ENCODE data around the gene CENPO. TPM values are rescaled to one million over a fixed set of nuclear protein-coding genes. Genes with fewer than 3 reads are reported as not detected.

CENPO gene
- total RNA-seq, 1 donor from 2014 or later = 3.7 TPM

DNA sequence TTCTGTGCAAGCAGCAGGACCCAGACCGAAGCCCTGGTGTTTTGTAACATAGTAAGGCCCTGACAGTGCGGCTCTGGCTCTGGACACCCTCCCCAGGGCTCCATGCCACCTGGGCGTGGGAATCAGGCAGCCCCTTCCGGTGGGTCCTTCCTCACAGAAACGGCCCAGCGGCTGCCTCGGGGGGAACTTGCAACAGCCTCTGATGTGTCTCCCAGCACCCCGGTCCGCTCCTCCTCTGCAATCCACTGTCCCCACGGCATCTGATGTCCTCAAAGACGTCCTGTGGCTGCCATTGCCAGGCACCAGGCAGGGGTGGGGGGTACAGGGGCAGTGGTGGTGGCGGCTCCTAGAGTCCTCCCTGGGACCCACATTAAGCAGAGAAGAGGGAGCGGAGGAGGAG lies 58.8 kb downstream of the CENPO start:
- ATAC-seq (no peak), DNase-seq (ENCODE audit: low spot score) (no peak)
- intact Hi-C loops (cut with DNase I) = no loop called here

DNA sequence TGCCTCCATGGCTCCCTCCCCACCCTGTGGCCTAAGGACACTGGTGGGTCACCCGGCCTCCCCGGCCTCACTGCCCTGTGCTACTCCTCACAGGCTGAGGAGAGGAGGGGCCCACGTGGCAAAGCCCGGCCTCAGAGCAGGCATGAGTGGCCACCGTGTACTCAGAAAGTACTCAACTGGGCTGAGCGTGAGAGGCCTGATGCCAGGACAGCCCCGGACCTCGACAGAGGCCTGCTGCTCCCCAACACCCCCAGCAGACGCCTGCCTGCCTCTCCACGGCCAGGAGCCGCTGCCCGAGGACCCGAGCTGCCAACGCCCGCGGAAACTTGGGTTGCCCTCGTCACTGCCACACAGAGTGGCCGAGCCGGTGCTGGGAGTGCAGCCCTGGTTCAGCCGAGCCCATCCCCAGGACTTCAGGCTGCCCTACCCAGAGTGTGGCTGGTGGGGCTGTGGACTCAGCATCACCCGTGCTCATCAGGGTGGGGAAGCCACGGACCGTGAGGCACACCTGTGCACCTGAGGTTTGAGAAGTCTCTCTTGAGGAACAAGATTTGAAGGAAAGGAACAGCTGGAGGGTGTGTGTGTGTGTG lies 59.3 kb downstream of the CENPO start:
- DNase-seq (ENCODE audit: low spot score) = no peak
- no peak for ATAC-seq
- intact Hi-C loops (cut with DNase I) = no loop called here

DNA sequence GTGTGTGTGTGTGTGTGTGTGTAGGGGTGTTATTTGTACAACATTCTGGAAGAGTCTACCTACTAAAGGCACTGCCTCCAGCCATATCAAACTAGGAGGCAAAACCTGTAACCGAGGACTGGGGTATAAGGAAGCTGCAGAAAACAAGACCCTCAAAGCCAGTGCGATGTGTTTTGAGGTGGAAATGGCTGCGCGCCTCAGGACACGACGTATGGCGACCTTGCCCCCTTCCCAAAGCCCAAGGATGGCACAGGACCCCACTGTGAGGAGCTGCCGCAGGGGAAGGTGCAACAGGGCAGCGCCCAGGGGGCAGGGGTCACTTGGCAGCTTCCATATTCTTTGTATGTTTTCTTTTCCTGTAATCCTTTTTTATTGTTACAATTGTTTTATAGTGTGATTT lies 59.8 kb downstream of the CENPO start:
- intact Hi-C loops (cut with DNase I) = no loop called here
- ATAC-seq (no peak), DNase-seq (ENCODE audit: low spot score) (no peak)

DNA sequence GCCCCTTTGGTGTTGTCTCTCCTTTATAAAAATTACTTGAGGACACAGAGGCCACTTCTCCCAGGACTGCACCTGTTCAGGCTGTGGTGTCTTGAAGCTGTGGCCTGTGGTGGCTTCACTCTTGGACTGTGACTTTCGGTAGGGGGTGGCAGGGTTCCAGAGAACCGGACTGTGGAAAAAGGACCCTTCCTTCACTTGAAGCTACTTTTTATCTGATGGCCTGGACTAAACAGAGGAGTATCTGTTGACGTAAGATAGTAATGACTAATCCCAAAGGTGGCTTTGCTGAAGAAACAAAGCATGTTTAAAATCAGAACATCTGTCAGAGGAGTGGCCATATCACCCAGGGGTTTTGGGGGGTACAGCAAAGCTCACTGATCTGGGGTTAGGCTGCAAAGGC lies 60.8 kb downstream of the CENPO start:
- DNase-seq (ENCODE audit: low spot score) = no peak
- intact Hi-C loops (cut with DNase I) = no loop called here
- ATAC-seq = peak; percentile 35

DNA sequence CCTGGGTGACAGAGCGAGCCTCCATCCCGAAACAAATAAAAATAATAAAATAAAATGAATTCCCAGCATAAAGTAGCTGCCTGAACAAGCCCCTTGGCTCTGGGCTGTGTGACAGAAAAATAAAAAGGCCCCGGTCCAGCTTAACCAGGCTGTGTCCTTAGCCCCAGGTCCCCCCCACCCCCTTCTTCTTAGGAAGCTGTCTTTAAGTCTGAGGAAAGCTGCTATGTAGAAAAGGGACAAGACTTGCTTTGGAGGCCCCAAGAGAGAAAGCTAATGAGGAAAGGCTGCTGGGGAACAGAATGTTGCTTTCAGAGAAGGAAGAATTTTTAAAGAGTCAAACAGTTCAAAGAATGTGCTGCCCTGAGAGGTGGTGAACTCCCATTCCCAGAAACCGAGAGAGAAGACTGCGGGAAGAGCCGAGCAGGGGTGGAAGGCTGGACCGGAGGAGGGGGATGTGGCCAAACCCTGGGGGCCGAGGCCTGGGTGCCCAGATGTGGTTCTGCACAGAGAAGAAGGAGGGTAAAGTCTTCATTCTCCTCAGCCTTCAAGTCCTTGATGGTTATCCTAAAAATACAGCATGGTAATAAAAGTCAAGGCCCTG lies 61.9 kb downstream of the CENPO start:
- peak; percentile 64 for DNase-seq (ENCODE audit: low spot score)
- peak; percentile 80 for ATAC-seq
- intact Hi-C loops (cut with DNase I) = no loop called here

DNA sequence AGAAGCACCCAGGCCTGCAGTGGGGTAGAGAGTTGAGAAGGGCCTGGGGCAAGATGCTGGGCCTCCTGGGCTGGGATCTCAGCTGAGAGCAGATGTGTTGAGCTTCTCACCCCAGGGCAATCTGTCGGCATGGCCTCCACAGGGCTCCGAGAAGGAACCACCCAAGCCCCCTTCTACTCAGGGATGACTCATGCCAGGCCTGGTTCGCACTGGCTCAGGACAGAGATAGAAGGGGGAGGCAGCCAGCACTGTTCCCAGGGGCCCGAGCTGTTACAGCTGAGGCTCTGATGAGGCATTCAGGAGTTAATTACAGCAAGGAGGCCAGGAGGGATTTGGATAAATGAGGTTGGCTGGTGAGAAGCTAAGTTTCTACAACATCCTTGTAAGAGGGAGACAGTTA lies 62.5 kb downstream of the CENPO start:
- ATAC-seq = peak; percentile 73
- intact Hi-C loops (cut with DNase I) = no loop called here
- DNase-seq (ENCODE audit: low spot score) = peak; percentile 73

DNA sequence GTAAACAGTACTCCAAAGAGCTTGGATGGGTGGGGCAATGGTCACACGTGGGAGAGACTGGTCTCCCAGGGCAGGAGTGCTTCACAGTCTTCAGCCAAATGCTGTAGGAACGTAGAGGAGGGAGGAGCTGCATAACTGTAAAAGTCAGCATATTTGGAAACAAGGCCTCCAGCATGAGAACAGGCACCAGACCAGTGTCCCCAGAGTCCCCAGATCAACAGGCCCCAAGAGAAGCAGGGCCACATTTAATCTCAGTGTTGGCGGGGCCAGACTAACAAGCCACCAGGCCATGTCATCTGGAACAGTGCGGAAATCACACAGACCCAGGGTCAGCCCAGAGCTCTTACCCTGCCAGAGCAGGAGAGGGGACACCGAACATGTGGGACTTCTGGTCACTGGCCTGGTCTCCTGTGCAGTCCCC lies 63.6 kb downstream of the CENPO start:
- intact Hi-C loops (cut with DNase I) = no loop called here
- ATAC-seq = peak; percentile 11
- peak; percentile 59 for DNase-seq (ENCODE audit: low spot score)

DNA sequence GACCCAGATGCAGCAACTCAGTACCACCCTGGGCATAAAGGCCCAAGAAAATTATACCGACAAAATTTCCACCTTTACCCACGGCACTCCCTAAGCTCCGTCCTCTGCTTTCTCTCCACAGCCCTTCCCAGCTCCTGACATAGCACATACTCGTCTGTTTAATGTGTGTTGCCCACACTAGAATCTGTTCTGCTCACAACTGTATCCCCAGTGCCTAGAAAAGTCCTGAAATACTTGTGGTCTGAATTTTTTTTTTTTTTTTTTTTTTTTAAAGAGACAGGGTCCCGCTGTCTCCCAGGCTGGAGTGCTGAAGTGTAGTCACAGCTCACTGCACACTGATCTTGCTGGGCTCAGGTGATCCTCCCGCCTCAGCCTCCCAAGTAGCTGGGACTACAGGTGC lies 64.5 kb downstream of the CENPO start:
- ATAC-seq (no peak), DNase-seq (ENCODE audit: low spot score) (no peak)
- intact Hi-C loops (cut with DNase I) = no loop called here

DNA sequence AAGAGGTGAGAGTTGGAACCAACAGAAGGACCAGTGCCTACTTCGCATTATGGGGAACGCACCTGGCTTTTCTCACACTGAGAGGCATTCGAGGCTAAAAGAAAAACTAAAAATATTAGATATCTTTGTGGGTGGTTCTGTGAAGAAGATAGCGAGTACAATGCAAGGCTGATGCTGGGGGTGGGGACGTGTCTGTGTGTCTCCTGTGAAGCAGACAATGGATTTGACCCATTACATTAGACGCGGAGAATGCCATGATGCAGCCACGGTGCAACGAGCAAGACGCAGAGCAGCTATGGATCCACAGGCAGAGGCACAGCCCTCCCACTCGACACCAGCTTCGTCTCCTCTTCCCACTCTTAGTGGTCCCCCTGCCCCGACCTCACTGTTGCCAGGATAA lies 65.8 kb downstream of the CENPO start:
- DNase-seq (ENCODE audit: low spot score) (no peak), ATAC-seq (no peak)
- intact Hi-C loops (cut with DNase I) = no loop called here

DNA sequence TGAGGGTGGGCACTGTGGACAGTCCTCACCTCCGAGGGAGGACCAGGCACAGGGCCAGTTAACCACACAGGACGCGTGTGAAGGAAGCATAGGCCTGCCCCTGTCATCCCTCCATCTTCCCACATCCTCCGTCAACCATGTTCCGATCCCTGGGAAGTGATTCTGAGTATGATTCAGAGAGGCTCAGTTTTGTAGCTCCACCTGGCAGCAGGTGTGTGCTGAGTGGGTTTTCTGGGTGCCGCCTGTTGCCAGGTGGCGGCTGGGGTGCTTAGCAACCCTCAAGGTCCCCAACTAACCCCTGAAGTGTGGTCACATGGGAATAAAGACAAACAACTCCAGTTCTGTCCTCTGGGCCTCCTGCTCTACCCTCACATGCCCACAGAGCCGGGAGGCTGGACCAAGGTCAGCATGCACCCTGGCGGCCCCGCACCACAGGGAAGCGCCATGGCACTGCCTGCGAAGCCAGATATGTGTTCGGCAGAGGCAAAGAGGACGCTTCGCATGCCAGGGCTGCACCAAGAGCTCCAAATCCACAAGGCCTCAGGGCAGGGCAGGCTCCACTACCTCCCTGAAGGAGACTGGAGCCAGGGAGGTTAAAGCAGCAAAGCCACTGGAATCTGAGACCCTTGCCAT lies 66.9 kb downstream of the CENPO start:
- DNase-seq (ENCODE audit: low spot score) (no peak), ATAC-seq (no peak)
- intact Hi-C loops (cut with DNase I) = no loop called here

DNA sequence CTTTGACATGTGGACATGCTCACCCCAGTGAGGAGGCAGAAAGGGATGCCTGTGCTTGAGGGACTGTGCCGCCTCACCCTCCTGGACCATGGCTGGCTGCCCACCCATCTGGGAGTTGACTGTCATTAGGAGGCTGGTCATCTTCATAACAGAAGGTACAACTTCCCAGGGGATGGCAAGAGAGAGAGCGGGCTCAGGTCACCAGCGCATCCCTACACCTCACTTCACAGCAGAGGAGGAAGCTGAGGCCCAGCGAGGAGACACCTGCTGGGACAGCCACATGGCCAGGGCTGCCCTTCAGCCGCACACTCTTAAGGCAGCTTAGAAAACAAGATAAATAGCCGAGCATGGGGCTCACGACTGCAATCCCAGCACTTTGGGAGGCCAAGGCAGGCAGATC lies 67.4 kb downstream of the CENPO start:
- intact Hi-C loops (cut with DNase I) = no loop called here
- ATAC-seq = no peak
- no peak for DNase-seq (ENCODE audit: low spot score)

DNA sequence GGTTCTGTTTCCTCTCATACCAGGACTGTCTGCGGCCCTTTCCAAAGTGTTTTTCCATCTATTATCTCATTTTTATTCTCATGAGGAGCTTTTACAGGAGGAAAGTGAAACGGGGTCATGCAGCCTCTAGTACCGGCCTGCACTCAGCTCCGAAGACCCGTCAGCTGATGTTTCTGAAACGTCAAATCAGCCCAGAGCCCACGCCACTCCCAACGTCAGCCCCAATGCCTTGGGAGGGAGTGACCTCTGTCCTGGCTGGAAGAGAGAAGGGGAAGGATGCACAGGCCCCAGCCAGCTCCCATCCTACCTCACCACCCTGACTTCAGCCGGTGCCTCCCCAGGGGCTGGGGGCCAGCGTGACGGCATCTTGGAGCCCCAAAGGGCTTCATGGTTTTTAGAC lies 68.3 kb downstream of the CENPO start:
- ATAC-seq (peak; percentile 91), DNase-seq (ENCODE audit: low spot score) (peak; percentile 77)
- intact Hi-C loops (cut with DNase I) = no loop called here

DNA sequence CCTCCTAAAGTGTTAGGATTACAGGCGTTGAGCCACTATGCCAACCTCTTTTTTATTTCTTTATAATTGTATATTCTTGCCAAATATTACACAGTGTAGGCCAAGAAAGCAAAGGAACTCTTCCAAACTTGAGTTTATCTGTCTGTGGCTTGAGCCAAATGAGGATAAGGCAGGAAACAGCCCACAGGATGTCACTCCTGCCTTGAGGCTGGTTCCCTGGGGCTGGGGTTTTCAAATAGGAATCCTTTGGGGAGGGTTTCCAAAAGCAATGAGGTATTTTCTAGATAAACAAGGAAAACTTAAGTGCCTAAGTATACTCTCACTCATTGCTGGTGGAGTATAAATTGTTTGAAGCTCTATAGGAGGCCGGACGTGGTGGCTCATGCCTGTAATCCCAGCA lies 70.4 kb downstream of the CENPO start:
- DNase-seq (ENCODE audit: low spot score) = no peak
- intact Hi-C loops (cut with DNase I) = no loop called here
- peak; percentile 43 for ATAC-seq

DNA sequence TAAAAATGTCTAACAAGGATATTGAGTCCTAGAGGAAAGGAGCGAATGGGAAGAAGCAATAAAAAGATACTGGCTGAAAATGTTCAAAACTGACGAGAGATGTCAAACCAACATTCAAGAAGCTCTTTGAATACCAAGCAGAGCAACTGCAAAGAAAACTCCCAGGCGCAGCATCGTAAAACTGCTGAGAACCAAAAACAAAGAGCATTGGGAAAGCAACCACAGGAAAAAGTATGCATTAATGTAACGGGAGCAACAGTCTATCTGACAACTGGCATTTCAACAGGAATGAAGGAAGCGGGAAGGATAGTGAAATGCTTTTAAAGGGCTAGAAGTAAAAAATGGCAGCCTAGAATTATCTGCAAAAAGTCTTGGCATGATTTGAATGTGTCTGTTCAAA lies 73.7 kb downstream of the CENPO start:
- no peak for ATAC-seq
- DNase-seq (ENCODE audit: low spot score) = no peak
- intact Hi-C loops (cut with DNase I) = no loop called here

DNA sequence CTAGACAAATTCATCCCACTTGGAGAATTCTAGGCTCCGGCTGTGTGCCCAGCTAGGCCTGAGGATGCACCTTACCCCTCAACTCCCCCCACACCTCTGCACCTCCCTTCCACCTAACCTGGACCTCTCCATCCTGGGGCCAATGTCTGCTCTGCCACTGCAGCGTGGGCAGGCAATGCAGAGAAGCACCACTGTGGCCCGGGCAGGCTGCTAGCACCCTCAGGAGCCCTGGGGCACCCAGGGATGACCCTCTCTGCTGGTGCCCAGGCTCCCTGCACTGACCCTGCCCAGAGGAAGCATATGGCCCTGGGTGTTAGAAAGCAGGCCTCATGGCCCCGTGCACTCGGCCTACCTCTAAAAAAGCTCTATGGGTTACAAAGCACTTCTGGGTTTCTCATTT lies 77.2 kb downstream of the CENPO start:
- intact Hi-C loops (cut with DNase I) = loop anchor here (10.0 kb wide), 1 partner anchor 554 kb away; no protein-coding TSS in a partner anchor
- no peak for ATAC-seq
- no peak for DNase-seq (ENCODE audit: low spot score)

DNA sequence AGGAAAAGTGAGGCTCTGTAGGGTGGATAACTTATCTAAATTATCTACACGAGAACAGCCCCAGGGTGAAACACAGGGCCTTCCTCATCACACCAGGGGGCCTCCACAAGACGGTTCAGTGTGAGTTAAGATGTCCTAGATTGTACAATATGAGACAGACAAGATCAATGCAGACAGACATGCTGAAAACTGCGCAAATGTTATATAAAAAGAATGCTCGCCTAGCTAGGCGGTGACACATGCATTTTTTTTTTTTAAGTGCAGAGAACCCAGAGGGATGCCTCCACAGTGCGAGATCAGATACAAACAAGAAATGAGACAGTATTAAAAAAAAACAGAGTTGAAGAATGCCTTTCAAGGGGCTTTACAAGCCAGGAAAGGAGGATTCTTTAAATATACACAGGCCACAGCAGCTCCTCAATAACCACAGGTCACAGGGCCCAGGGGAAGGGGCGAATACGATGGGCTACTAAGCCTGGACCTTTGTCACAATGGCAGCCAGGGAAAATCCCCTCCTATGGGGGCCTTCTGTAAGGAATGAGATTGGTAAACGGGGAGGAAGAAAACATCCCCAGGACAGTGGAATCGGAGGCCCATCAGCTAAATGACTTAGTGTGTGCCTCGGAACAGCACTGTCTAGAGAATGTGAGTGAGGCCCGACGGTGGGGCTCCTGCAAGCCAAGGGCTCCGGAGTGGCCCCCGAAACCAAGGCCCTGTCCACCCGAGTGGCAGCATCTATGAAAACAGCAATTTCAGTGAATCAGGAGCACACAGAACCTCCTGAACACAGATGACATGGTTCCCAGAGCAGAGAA lies 77.9 kb downstream of the CENPO start:
- no peak for DNase-seq (ENCODE audit: low spot score)
- no peak for ATAC-seq
- intact Hi-C loops (cut with DNase I) = loop anchor here (10.0 kb wide), 1 partner anchor 554 kb away; no protein-coding TSS in a partner anchor

DNA sequence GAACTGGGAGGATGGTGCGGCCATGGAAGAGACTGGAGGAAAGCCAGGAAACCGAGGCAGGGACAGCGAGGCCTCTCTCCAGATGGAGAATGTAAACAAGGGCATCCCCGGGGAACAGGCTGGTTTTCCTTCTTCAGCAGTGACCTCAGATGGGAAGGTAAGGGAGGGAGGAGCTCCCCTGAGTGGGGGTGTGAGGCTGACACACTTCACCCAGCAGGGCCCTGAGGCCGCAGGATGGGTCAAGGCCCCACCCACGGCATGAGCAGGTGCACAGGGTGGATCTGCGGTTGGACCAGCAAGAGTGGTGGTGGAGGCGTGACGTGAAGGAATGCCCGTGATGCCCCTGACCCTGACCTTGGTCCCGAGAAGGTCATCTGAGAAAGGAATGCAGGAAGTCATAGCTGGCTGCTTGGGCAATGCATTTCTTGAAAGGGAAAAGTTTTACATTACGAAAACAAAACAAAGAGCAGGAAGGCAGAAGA lies 78.7 kb downstream of the CENPO start:
- DNase-seq (ENCODE audit: low spot score) (peak; percentile 81), ATAC-seq (peak; percentile 79)
- intact Hi-C loops (cut with DNase I) = loop anchor here (10.0 kb wide), 1 partner anchor 553 kb away; no protein-coding TSS in a partner anchor
